HepG2 (cell line): Measurements from ENCODE around the gene RITA1. TPM values are rescaled to one million over a fixed set of nuclear protein-coding genes. Genes with fewer than 3 reads are reported as not detected.
"Not testable (repeated sequence)": the region's sequence is repeated elsewhere in the genome, so short reads cannot be mapped to it uniquely, and the experiment has no call there.

Experiments
- ATAC-seq: fragments of 200-7000 bp; cut with Tn5 transposase; 3 replicates; pipeline ENCODE4 v1.9.1; 2020; ENCODE audit warnings: mild to moderate bottlenecking, moderate library complexity
- BruUV-seq: library from RNA; stranded (reverse); fragments of 400-500 nt; replicated peaks from 2 replicates; lab custom pipeline; 2021; lab: Mats Ljungman, UMichigan
- CTCF ChIA-PET: fragments of 300-600 bp; formaldehyde crosslinking; extraction: SDS; loops from one replicate; lab custom pipeline; 2021; ENCODE audit warnings: low total read pairs, inconsistent platforms, low intra/inter-chr PET ratio; lab: Yijun Ruan, JAX
- POLR2A ChIA-PET: fragments of 350-600 bp; sonication (Branson Sonifier 250); formaldehyde crosslinking; loops from one replicate; lab custom pipeline; 2020; ENCODE audit warnings: antibody characterized with exemption, inconsistent platforms; lab: Yijun Ruan, JAX
- DNase-seq: peaks from one replicate; pipeline ENCODE4 v3.0.0-alpha.2; 2015; ENCODE audit warnings: low spot score
- FAIRE-seq: peaks from 3 replicates; lab custom pipeline; 2011; peaks lifted over from hg19 to GRCh38; lab: Jason Lieb, UNC
- H2AFZ ChIP-seq: one replicate; pipeline ENCODE4 v1.6.1; 2011; ENCODE audit warnings: low read length, inconsistent platforms
- H3K27ac ChIP-seq: fragments of 300-600 bp; 3 replicates; pipeline ENCODE4 v1.8.0; 2011; ENCODE audit warnings: mixed run types, mild to moderate bottlenecking, mixed read lengths, low read length, inconsistent platforms; ENCODE audit not compliant: insufficient read depth; ENCODE audit errors: extremely low read length
- H3K27me3 ChIP-seq, 2 experiments: fragments of 200-600 bp in 1 of 2; 2 replicates in 1 of 2; 3 replicates in 1 of 2; pipeline versions ENCODE4 v1.6.0 to v1.8.0; 2011; ENCODE audit warnings: low read length in 2 of 2, mild to moderate bottlenecking in 2 of 2, moderate library complexity in 2 of 2, inconsistent platforms in 1 of 2; ENCODE audit not compliant: insufficient read depth in 2 of 2, control insufficient read depth in 1 of 2
- H3K36me3 ChIP-seq, 2 experiments: fragments of 200-600 bp in 1 of 2; replicated peaks in 1 of 2; 2 replicates in 1 of 2; 3 replicates in 1 of 2; pipeline versions ENCODE4 v1.5.1 to v1.8.0; 2011; ENCODE audit warnings: low read length in 2 of 2, inconsistent platforms in 1 of 2; ENCODE audit not compliant: insufficient read depth in 2 of 2, control insufficient read depth in 1 of 2
- H3K4me1 ChIP-seq: 2 replicates; pipeline ENCODE4 v1.5.1; 2012; ENCODE audit warnings: low read length, inconsistent platforms; ENCODE audit not compliant: insufficient read depth
- H3K4me2 ChIP-seq: 2 replicates; pipeline ENCODE4 v1.6.0; 2011; ENCODE audit warnings: low read depth, low read length, inconsistent platforms
- H3K4me3 ChIP-seq, 3 experiments: fragments of 200-600 bp in 1 of 3; sonication (generic), shearing (Covaris generic) in 1 of 3; replicated peaks in 1 of 3; 2 replicates each; pipeline ENCODE4 v1.5.1; 2011 to 2016; ENCODE audit warnings: low read length in 3 of 3, inconsistent platforms in 2 of 3, low read depth in 2 of 3, mild to moderate bottlenecking in 2 of 3, control low read depth in 1 of 3, mixed read lengths in 1 of 3; ENCODE audit not compliant: insufficient read depth in 1 of 3
- H3K79me2 ChIP-seq: one replicate; pipeline ENCODE4 v1.6.1; 2011; ENCODE audit warnings: low read length, inconsistent platforms; ENCODE audit not compliant: insufficient read depth
- H3K9ac ChIP-seq: 2 replicates; pipeline ENCODE4 v1.6.0; 2011; ENCODE audit warnings: mild to moderate bottlenecking, low read depth, low read length, inconsistent platforms; ENCODE audit not compliant: insufficient read depth
- H3K9me3 ChIP-seq: 2 replicates; pipeline ENCODE4 v1.5.1; 2012; ENCODE audit warnings: mild to moderate bottlenecking, low read length
- H4K20me1 ChIP-seq: 2 replicates; pipeline ENCODE4 v1.6.0; 2011; ENCODE audit warnings: inconsistent platforms, mild to moderate bottlenecking, low read length, moderate library complexity; ENCODE audit not compliant: insufficient read depth
- ZNF121 ChIP-seq: sonication (generic); formaldehyde crosslinking; IDR thresholded peaks from 2 replicates; pipeline ENCODE4 v1.5.0; 2020; ENCODE audit warnings: mild to moderate bottlenecking, missing genetic modification reagents
- WGBS: methylation state at CpG from one replicate; pipeline ENCODE4 v1.1.6; 2017; ENCODE audit warnings: low lambda C conversion rate; 5-methylcytosine and 5-hydroxymethylcytosine counted together
- in situ Hi-C: cut with HindIII; loops from 2 replicates; pipeline ENCODE4 v1.10.0; 2017; ENCODE audit warnings: low pct_unique_long_range_greater_than_20kb; ENCODE audit not compliant: extremely low pct_ligation_motif_present
- intact Hi-C: fragments of 100-400 bp; cut with micrococcal nuclease; formaldehyde crosslinking; loops from one replicate; pipeline ENCODE4 v1.10.0; 2022; ENCODE audit not compliant: unreplicated experiment
- polyA plus RNA-seq, 8 experiments: library from polyadenylated mRNA; depleted of rRNA in 3 of 8; stranded (reverse) in 7 of 8; unstranded in 1 of 8; fragments of >200 nt; fragmentation: Illumina TruSeq in 4 of 8; extraction: Trizol in 4 of 8; gene quantifications; 2 replicates each; pipeline versions ENCODE4 v1.2.1 to v1.2.3, GENCODE V29; 2011 to 2016; ENCODE audit warnings: low read depth in 4 of 8, missing spikeins in 1 of 8, mixed read lengths in 1 of 8; ENCODE audit not compliant: insufficient read depth in 1 of 8
- total RNA-seq, 5 experiments: library from RNA; depleted of rRNA; stranded (reverse); fragments of >200 nt; fragmentation: Illumina TruSeq; extraction: Trizol; gene quantifications; 2 replicates each; pipeline ENCODE4 v1.2.3, GENCODE V29; 2016; ENCODE audit warnings: low read depth in 1 of 5
- TF ChIP-seq, protein P1 (sequence below): sonication (generic); formaldehyde crosslinking; IDR thresholded peaks from 2 replicates; pipeline ENCODE4 v1.5.1; 2020; ENCODE audit warnings: mild to moderate bottlenecking, missing genetic modification reagents, moderate library complexity
- TF ChIP-seq, protein P2 (sequence below): sonication (generic); formaldehyde crosslinking; IDR thresholded peaks from 2 replicates; pipeline ENCODE4 v1.5.0; 2020; ENCODE audit warnings: mild to moderate bottlenecking, missing genetic modification reagents

The RITA1 gene
- total and polyA plus RNA-seq, 2 of the 13 experiments (the other 11 are each of a cell fraction or from before 2014, with no cell fraction given), result 12.4 to 28.9 TPM

DNA sequence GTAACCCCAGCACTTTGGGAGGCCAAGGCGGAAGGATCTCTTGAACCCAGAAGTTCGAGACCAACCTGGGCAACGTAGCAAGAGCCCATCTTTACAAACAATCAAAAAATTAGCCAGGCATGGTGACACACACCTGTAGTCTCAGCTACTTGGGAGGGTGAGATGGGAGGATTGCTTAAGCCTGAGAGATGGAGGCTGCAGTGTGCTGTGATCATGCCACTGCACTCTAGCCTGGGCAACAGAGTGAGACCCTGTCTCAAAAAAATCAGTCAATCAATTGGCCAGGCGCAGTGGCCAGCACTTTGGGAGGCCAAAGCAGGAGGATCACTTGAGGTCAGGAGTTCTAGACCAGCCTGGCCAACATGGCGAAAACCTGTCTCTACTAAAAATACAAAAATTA lies 21.3 kb downstream of the RITA1 start:
- H2AFZ ChIP-seq, DNase-seq, H3K9me3 ChIP-seq, H3K4me3 ChIP-seq, H4K20me1 ChIP-seq, H3K4me2 ChIP-seq, H3K79me2 ChIP-seq, intact Hi-C loops, H3K36me3 ChIP-seq, ATAC-seq, in situ Hi-C loops, H3K27me3 ChIP-seq, FAIRE-seq, CTCF ChIA-PET: not testable (repeated sequence)
- Histone ChIP-seq H3K9ac (0 out of 2 replicates have a peak overlapping the region, but pooled peaks have one; percentile 38), H3K4me1 (peaks cover 49% of the 10 kb centered on the region), H3K27ac (peak overlapping the region; percentile 61)
- TSS peak; percentile 81 for BruUV-seq
- TF ChIP-seq, protein P1, sequence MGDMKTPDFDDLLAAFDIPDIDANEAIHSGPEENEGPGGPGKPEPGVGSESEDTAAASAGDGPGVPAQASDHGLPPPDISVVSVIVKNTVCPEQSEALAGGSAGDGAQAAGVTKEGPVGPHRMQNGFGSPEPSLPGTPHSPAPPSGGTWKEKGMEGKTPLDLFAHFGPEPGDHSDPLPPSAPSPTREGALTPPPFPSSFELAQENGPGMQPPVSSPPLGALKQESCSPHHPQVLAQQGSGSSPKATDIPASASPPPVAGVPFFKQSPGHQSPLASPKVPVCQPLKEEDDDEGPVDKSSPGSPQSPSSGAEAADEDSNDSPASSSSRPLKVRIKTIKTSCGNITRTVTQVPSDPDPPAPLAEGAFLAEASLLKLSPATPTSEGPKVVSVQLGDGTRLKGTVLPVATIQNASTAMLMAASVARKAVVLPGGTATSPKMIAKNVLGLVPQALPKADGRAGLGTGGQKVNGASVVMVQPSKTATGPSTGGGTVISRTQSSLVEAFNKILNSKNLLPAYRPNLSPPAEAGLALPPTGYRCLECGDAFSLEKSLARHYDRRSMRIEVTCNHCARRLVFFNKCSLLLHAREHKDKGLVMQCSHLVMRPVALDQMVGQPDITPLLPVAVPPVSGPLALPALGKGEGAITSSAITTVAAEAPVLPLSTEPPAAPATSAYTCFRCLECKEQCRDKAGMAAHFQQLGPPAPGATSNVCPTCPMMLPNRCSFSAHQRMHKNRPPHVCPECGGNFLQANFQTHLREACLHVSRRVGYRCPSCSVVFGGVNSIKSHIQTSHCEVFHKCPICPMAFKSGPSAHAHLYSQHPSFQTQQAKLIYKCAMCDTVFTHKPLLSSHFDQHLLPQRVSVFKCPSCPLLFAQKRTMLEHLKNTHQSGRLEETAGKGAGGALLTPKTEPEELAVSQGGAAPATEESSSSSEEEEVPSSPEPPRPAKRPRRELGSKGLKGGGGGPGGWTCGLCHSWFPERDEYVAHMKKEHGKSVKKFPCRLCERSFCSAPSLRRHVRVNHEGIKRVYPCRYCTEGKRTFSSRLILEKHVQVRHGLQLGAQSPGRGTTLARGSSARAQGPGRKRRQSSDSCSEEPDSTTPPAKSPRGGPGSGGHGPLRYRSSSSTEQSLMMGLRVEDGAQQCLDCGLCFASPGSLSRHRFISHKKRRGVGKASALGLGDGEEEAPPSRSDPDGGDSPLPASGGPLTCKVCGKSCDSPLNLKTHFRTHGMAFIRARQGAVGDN (CRISPR knock-in tag), result peak; percentile 13; the same call in 1 of the 2 replicates
- TF ChIP-seq, protein P2, sequence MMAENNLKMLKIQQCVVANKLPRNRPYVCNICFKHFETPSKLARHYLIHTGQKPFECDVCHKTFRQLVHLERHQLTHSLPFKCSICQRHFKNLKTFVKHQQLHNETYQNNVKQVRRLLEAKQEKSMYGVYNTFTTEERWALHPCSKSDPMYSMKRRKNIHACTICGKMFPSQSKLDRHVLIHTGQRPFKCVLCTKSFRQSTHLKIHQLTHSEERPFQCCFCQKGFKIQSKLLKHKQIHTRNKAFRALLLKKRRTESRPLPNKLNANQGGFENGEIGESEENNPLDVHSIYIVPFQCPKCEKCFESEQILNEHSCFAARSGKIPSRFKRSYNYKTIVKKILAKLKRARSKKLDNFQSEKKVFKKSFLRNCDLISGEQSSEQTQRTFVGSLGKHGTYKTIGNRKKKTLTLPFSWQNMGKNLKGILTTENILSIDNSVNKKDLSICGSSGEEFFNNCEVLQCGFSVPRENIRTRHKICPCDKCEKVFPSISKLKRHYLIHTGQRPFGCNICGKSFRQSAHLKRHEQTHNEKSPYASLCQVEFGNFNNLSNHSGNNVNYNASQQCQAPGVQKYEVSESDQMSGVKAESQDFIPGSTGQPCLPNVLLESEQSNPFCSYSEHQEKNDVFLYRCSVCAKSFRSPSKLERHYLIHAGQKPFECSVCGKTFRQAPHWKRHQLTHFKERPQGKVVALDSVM (CRISPR knock-in tag), result peak; percentile 56; the same call in 1 of the 2 replicates
- TF ChIP-seq ZNF121, result 0 out of 2 replicates have a peak, but pooled peaks have one; percentile 64
- 93% methylated on average over 5 of the region's 5 CpGs for WGBS
- POLR2A ChIA-PET, result interaction anchor here (1.3 to 3.8 kb wide), 2 partner anchors 8 to 15 kb away, joined by 3 to 39 read pairs; partner anchors contain the start of gene TPCN1
